Hematopoietic multipotent progenitor cell treated with erythropoietin and hydrocortisone succinate and interleukin-3 and kit ligand, for 6 days (in vitro differentiated cells): ENCODE data around the gene ALPL.
"Not testable (repeated sequence)": the region's sequence is repeated elsewhere in the genome, so short reads cannot be mapped to it uniquely, and the experiment has no call there.

Experiments
- DNase-seq: peaks from one replicate; pipeline ENCODE4 v3.0.0-alpha.2; 2015

Gene ALPL

DNA sequence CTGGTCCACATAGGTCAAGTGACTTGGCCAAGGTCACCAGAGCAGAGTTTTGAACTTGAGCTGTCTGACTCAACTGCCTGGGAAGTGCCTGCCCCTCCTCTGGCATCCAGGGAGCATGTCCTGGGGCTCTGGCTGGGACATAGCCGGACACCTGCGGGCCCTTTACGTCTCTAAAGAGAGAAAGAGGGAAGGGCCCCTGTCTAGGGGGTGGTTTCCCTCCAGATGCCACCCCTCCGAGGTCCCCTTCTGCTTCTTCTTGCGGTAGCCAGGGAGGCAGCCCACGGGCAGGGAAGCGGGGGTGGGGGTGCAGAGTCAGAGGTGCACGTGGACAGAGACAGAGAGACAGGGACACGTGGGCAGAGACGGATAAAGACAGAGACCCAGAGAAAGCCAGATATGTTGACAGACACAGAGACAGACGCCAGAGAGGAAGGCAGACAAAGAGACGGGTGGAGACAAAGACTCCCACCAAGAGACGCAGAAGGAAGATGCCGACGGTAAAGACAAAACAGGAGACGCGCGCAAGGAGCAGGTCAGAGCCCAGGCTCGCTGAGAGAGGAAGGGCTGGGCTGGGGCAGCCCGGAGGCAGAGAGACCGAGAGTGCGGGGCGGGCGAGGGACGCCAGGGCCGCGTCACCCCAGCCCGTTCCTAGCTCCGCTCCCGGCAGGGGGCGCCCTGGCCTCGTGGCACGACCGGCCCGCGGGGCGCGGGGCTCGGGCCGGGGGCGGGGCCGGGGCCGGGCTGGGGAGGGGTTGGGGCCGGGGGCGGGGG, 458 bp upstream of the ALPL start:
- peak; percentile 86 for DNase-seq

DNA sequence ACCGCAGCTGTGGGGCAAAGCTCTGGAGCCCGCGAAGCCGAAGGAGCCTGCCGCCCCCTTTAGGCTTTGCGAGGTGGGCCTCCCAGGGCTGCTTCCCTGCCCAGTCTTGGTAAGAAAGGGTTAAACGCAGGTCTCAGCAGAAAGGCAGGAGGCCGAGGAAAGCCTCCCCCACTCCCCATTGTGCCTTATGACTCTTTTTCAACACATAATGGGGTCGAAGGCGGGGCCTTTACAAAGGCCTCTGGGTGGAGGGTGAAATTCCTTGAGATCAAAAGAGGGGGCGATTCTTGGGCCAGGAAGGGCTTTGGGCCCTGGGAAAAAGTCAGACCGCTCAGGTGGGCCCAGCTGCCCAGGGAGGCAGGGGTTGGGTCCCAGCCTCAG, 880 bp downstream of the ALPL start:
- no peak for DNase-seq

DNA sequence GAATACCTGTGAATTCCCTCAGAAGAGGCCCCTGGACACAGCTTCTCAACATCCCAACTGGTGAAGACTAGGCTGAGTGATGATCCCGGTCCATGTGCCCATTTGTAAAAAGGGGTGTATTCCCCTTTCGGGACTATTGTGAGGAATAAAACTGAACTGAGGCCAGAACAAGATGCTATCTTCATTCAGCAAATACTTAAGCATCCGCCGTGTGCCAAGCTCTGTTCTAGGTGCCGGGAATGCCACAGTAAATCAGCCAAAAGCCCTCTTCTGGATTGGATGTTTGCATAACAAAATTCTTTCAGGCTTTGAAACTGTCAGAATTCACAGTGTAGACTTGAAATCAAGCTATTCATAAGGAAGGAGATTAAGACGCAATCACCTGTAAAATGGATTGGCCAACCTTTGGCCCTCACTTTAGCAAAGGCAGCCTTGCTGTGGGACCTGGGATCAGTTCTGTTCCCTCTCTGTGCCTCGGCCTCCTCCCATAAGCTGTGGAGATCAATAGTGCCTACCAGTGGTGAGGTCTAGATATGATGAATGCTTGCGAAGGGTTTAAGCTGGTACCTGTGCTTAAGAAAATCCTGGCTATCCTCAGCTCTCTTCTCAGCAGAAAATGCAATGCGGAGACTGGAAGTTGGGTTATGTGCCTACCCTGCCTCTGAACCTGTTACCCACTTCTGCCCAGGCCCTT, 1.8 kb downstream of the ALPL start:
- peak; percentile 46 for DNase-seq

DNA sequence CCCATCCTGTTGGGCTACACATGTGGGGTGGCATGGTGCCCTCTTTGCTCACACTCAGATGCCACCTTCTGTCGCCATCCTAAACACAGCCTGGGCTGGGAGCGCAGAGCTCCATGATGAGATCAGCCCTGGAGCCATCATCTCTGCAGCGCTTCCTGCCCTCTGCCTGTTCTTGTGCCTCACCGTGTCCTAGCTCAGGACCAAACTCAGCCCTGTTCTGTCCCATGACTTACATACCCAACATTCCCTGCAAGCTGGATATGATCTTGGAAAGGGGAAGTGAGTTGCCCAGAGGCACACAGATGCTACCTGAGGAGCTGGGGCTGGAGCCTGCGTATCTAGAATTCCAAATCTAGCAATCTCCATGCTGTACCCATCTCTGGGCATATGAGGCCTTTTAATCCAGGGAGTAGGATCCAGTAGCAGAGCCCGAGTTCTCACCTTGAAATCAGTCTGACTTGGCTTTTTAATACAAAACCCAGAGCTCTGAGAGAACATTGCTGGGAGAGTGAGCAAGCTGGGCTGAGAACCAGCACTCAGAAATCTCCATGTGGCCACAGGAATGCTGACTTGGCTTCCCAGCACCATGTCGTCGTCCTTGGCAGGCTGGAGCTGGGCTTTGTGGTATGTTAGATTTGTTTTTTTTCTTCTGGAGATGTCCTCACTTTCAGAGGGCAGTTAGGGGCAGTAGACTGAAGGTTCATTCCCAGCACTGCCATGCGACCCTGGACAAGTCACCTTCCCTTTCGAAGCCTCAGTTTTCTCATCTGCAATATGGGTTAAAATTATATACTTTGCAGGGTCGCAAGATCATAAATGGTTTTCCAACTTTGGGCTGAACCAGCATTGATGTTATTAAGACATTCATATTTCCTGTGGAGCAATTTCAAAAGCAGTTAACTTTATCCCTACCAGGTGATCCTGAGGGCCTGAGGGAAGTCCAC, 2.6 kb downstream of the ALPL start:
- DNase-seq: no peak

DNA sequence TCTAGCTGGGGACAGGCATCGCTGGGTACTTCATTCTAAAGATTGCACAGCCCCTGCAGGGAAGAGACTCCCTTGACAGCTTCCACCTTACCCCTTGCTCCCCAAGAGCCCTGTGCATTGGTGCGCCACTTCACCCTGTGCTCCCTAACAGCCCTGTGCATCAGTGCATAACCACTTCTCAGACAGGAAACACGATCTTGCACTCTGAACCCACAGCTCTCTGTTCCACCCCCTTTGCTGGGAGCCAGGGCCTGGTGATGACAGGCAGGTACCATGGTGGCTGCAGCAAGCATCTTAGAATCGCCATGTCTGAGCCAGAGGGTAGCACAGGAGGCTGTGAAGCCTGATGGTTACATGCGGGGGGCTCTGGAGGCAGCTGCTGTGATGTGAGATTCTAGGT, 5.0 kb downstream of the ALPL start:
- no peak for DNase-seq

DNA sequence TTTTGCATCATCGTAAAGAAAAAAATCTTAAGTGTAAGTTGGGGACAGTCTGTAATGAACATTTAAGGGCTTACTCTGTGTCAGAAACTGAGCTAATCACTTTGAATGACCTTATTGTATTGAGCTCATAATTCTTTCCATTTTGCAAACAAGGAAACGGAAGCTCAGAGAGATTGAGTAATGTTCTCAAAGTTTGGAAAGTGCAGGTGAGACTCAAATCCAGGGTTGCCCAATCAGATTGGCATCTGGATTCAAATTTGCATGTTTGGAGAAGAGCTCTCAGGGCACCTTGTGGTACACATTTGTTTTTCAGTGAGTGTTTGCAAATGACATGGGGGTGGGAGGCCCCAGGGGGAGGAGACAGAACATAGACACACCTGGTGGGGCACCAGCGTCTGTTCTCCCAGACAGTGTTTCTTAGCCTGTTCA, 8.0 kb downstream of the ALPL start:
- DNase-seq: no peak

DNA sequence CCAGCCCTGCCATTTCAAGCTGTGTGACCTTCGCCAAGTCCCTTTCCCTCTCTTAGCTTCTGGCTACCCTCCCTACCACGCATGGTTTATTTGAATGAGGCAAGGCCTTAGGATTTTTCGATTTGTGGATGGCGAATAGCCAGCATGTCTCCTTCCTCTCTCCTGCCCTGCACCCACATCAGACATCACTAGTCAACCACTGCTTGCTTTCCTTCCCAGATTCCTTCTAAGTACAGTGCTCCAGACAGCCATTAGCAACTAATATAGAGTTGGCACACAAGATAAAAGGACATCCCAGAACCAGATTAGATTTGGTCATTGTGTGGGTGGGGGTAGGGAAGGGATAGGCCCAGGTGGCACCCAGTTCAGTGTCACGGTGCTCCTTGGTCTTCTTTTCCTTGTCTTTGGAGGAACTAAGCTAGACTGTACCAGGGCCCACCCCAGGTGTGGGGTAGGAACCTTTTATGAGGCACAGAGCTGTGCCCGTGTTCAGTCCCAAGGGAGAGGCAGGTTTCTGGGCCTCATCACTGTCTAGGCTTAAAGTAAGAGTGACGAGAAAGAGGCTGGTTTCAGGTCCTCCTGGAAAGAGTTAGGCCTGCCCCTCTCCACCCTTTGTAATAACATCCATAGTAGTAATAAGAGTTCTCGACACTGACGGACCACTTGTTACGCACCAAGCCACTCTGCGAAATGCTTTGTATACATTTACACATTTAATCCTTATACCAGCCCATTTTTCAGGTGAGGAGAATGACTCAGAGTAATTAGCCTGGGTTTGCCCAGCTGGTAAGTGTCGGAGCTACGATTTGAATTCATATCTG, 8.6 kb downstream of the ALPL start:
- no peak for DNase-seq

DNA sequence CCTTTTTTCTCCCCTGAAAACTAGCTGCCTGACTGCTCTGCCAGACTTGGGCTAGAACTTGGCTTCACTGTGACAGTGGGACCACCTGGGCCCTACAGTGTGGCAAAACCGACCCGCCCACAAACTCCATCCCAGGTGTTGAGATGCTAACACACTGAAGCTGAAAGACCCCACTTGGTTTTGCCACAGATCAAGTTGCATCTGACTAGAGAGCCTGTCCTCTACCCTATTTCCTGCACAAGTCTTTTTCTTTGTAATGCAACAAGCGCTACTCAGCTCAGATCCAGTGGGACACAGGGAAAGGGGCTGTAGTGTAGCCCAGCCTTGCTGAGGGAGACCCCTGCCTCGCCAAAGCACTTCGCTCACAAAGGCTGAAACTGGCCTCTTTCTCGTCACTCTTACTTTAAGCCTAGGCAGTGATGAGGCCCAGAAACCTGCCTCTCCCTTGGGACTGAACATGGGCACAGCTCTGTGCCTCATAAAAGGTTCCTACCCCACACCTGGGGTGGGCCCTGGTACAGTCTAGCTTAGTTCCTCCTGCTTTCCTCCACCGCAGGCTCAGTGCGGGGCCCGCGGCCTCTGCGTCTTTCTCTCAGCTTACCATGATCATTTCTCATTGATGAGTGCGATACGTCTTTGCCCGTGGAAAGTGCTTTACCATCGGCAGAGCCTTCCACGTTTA, 9.7 kb downstream of the ALPL start:
- DNase-seq: no peak

DNA sequence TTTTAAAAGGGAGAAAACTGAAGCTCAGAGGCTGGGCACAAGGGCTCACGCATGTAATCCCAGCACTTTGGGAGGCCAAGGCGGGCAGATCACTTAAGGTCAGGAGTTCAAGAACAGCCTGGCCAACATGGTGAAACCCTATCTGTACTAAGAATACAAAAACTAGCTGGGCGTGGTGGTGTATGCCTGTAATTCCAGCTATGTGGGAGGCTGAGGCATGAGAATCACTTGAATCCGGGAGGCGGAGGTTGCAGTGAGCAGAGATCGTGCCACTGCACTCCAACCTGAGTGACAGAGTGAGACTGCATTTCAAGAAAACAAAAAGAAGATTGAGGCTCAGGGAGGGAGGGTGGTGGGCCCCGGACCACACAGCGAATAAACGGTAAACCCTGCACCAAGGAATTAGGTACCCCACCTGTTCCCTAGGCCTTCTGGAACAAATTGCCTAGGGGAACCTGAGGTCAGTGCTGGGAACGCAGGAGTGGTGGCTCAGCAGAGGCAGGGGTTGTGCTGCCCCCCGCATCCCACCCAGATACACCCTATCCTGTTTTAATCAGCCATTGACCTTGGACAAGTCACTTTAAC, 10.4 kb downstream of the ALPL start:
- DNase-seq: not testable (repeated sequence)

DNA sequence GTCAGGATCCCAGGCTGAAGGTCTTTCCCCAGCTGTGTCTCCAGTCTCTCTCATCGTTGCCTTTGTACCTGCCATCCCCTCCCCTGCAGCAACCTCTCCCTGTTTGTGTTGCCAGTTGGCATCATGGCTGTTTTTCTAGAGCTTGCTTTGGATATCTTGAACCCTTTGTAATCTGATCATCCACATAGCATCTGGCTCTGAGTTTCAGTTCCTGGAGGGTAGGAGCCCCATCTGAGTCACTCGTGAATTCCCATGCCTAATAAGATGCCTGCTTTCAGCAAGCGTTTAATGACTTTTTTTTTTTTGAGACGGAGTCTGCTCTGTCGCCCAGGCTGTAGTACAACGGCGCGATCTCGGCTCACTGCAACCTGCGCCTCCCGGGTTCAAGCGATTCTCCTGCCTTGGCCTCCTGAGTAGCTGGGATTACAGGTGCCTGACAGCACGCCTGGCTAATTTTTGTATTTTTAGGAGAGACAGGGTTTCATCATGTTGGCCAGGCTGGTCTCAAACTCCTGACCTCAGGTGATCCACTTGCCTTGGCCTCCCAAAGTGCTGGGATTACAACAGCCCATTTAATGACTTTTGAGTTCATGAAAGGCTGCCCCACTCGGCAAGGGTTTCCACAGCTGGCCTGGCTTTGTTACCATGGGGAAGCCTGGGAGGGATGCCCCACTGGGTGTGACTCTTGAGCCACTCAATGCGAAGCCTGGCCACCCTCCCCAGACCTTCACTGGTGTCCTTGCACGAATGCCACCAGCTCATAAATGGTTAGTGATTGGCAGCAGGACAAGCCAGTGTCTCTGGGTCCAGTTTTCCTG, 11.9 kb downstream of the ALPL start:
- no peak for DNase-seq

DNA sequence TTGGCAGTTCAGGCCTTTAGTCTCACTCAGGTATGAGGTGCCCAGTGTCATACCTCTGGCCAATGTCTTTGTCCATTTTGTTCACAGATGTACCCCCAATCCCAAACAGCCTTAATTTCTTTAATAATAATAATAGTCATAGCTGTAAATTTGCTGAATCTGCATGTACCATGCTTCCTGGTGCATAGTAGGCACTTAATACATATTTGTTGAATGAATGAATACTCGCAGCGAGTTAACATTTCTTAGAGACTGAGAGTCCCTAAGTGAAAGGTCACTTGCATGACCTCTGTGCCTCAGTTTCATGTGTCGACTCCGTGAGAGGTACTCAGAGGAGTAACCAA, 12.5 kb downstream of the ALPL start:
- DNase-seq: no peak

DNA sequence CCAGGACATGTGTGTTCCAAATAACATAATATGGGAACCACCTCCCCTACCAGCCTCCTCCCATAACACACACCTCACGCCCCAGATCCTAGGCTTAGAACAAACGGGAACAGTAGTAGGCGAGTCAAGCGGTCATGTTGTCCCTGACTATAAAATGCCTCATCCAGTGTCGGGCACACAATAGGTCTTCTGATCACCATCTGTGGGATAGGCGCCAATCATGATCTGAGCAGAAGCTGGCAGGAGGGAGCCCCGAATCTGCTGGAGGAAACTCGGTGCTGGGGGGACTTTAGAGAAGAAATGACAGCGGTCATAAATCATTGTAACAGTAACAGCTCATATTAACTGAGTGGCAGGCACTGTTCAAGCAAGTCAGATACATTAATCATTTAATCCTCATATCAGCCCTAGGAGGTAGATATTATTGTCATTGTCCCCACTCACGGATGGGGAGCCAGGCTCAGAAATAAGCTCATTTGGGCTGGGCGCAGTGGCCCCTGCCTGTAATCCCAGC, 13.4 kb downstream of the ALPL start:
- DNase-seq: no peak

DNA sequence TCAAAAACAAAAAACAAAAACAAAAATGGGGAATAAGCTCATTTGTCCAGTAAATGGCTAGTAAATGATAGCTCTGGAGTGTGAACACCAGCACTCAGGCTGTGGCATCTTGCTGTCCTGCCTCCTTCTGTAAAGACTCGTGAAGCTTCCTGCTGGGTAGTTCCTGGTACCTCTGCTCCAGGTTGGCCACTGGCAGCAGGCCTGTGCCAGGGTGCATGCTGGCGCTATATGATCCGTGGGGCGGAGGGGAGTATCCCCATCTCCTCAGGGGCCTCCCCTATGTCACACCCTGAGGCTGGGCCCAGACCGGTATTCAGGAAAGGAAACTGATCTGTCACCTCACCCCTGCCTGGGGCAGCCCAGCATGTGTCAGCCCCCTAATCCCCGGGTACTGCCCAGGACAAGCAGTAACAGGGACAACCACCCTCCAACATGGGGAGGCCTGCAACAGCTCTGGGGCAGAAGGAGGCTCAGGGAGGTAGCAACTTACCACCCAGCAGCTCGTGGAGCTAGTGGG, 14.1 kb downstream of the ALPL start:
- DNase-seq: no peak

DNA sequence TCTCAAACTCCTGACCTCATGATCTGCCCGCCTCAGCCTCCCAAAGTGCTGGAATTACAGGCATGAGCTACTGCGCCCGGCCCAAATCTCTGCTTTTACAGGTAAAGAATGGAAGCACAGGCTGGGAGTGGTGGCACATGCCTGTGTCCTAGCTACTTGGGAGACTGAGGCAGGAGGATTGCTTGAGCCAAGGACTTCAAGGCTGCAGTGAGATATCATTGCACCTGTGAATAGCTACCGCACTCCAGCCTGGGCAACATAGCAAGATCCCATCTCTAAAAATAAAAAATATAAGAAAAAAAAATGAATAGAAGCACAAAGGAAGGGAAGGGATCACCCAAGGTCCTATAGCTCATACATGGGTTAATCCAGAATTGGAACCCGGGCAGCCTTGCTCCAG, 15.0 kb downstream of the ALPL start:
- DNase-seq: no peak

DNA sequence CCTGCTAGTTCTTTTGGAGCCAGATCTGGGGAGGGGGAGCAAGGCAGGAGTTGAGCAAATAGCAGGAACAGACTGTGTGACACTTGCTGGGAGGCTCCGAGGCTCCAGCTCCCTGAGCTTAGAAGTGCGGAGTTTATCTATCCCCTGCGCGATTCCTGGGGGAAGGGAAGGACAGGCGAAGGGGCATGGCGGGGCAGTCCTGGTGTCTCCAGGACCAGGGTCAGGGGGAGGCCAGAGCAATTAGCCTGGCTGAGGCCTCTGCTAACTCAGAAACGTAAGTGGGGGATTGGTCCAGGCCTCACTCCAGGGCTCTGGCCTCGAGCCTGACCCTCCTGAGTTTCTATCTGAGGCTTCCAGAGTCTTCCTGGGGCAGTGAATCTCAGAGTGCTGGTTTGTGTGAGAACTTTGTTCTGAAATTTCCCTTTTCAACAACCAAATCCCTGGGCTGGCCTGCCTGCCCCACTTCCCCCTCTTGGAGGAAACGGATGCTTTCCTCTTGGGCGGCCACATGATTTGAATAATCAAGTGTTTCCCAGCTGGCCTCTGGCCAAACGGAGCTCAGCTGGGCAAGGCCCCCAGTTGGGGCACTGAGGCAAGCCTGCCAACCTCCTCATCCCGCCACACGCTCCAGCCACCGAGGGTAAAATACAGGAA, 15.6 kb downstream of the ALPL start:
- no peak for DNase-seq

DNA sequence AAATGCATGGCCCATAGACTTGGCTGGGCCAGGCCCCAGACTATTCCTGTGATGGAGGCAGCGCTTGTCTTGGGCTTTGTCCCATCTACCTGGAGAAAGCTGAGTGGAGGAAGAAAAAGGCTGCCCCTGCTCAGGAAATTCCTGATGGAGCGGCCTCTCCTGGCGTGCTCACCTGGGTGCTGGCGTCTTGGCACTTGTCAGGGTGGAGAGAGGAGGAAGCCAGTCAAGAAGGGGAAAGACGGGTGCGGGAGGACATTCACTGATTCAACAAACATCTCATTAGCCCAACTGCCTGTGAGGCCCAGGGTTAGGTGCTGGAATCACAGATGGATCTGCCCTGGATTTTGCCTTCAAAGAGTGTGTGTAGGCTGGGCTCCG, 16.1 kb downstream of the ALPL start:
- no peak for DNase-seq

DNA sequence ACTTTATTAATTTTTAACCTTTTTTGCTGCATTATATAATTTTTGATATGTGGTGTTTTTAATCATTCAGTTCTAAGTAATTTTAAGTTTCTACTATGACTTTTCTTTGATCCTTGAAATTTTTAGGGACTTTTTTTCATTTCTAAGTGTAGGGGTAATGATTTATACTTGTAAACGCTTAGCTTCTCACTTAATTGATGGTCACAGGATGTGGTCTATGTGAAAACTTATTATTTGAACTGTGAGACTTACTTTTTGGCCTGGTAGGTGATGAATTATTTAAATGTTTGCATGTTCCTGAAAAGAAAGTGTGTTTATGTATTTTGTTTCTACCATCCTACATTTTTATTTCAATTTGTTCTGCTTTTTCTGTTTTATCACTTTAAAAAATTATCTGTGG, 17.2 kb downstream of the ALPL start:
- DNase-seq: no peak

DNA sequence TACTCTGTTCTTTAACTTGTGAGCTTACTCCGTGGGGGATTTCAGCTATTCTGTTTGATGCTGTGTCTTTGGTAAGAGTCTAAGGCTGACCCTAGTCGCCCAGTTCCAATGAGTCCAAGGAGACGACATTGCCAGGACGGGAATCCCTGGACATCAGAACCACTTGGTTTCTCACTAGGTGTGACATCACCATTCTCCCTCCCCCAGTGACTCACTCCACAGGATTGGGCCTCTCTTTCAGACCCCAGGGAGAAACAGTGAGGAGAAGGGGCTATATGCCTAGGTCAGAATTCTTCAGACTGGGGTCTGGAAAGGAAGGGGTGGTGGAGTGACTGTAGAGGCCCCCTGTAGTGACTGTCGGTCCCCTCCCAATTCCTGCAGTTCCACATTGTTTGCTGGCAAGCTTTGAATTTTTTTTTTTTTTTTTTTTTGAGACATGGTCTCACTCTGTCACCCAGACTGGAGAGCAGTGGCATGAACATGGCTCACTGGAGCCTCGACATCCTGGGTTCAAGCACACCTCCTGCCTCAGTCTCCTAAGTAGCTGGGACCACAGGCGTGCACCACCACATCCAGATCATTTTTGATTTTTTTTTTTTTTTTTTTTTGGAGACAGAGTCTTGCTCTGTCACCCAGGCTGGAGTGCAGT, 21.3 kb downstream of the ALPL start:
- DNase-seq: no peak

DNA sequence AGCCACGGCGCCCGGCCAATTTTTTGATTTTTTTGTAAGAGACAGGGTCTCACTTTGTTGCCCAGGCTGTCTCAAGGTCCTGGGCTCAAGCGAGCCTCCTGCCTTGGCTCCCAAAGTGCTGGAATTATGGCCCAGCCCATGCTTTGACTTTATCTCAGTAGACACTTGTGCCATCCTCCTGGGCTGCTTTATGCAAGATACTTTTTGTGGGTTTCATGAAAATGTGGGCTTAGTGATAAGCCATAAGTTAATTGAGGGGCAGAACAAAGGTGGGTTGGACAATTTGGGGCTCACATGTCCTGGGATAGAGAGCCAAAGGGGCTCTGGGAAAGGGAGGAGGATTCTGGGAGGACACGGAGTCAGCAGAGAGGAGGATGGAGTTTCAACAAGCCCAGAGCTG, 22.0 kb downstream of the ALPL start:
- DNase-seq: peak; percentile 94
